KG1 (cell line): ENCODE measurements around the gene GNB5.
"Not testable (repeated sequence)": the region's sequence is repeated elsewhere in the genome, so short reads cannot be mapped to it uniquely, and the experiment has no call there.

Source experiments
- DNase-seq: peaks from one replicate; lab custom pipeline; 2025; lab: John Stamatoyannopoulos, UW

GNB5 gene

DNA sequence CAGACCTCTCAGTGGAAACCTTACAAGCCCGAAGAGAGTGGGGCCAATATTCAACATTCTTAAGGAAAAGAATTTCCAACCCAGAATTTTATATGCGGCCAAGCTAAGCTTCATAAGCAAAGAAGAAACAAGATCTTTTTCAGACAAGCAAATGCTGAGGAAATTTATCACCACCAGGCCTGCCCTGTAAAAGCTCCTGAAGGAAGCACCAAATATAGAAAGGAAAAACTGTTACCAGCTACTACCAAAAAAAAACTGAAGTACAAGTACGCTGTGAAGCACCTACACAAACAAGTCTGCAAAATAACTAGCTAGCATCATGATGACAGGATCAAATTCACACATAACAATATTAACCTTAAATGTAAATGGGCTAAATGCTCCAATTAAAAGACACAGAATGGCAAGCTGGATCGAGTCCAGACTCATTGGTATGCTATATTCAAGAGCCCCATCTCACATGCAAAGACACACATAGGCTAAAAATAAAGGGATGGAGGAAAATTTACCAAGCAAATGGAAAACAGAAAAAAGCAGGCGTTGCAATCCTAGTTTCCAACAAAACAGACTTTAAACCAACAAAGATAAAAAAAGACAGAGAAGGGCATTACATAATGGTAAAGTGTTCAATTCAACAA is 25.6 kb downstream of the GNB5 start:
- DNase-seq: not testable (repeated sequence)

GRCh38 chr15:52164631-52165265 is 26.4 kb downstream of the GNB5 start:
- DNase-seq: no peak

GRCh38 chr15:52163321-52164190 is 27.6 kb downstream of the GNB5 start:
- no peak for DNase-seq

- DNase-seq: no peak
Measured at GRCh38 chr15:52162876-52163275, 28.3 kb downstream of the GNB5 start.

DNA sequence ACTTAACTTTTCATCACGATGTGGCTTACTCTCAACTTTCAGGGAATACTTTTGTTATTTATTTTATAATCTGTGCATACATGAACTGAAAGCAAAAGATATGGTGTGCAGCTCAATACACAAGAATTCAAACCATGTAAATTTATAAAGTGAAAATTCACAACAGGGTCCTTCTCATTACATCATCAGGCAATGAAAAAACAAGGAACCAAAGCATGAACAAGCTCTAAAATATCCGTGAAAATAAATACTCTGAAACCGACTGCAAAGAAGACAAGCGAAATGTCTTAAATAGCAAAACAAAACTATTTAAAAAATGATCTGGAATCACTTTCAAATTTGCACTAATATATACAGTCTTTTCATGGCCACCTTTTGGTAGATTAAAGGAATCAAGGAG is 28.9 kb downstream of the GNB5 start:
- DNase-seq: no peak

DNA sequence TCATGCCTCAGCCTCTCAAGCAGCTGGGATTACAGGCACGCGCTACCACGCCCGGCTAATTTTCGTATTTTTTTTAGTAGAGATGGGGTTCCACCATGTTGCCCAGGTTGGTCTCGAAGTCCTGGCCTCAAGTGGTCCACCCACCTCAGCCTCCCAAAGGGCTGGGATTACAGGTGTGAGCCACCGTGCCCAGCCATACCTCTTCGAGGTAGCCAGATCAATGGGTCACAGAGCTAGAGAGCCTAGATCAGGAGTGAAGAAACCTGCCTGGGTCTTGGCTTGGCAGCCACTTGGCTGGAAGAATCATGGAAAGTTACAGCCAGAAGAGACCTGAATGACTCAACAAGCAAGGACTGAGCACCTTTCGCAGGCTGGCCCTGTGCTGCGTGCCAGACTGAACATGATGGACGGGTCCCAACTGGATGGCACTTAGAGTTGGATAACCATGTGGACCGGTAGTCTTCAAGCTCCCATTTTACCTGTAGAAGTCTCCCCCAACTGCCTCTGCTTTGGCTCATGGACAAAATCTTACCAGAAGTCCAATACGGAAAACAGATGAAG is 29.7 kb downstream of the GNB5 start:
- no peak for DNase-seq

DNA sequence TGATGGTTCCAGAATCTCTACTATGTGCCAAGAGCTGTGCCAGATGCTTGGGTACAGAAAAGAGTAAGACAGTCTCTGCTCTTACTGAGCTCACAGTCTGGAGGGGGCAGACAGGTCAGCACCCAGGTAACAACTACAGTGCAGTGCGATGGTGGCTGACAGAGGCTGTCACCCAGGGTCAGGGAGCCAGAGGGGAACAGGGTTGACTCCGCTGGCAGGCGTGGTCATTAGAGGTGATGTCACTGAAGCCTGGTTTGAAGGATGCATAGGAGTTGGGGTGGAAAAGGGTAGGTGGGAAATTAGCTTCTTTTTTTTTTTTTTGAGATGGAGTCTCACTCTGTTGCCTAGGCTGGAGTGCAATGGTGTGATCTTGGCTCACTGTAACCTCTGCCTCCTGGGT is 31.5 kb downstream of the GNB5 start:
- no peak for DNase-seq

DNA sequence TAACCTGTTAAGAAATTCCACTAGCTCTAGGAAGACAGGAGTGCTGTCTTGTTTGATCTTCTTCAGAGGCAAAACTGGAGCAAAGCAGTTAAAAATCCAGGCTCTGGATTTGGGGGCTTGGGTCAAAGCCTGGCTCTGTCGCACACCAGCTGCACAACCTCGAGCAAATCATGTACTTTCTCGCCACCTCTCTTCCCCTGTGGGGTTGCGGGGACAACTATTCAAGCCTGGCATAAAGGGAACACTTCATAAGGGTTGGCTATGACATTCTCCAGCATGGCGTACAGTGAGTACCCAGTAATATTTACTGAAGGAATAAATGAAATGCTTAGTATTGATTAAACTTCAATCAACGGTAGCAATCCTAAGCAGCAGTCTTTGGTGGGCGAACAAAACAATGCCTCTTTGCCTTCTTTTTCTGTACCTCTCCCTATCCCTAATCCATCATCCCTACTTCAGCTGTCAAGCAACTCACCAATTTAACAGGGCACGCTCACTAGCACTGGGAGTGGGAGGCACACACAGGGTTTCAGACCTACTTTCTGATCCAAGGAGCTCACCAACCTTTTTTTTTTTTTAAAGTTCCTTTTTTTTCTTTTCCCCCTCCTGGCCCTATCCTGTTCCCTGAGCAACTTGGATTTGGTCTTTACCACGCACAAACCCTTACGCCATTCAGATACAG is 33.0 kb downstream of the GNB5 start:
- no peak for DNase-seq

DNA sequence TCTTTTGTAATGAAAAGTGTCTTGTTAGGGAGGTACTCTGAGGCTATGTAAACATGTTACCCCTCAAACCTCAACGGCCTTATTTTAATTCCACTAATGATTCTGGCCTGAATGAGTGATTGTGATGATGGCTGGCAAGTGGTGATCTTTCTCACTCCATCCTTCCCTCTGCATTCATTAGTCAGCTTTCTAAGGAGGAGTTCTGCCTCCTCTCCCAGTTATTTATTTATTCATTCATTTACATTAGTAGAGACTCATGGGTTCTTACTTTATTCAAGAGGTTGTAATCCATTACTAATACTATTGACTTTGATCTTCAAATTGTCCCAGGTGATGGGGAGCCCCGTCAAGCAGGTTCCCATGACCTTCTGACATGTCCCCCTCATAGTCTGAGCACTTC is 35.3 kb downstream of the GNB5 start:
- DNase-seq: no peak

DNA sequence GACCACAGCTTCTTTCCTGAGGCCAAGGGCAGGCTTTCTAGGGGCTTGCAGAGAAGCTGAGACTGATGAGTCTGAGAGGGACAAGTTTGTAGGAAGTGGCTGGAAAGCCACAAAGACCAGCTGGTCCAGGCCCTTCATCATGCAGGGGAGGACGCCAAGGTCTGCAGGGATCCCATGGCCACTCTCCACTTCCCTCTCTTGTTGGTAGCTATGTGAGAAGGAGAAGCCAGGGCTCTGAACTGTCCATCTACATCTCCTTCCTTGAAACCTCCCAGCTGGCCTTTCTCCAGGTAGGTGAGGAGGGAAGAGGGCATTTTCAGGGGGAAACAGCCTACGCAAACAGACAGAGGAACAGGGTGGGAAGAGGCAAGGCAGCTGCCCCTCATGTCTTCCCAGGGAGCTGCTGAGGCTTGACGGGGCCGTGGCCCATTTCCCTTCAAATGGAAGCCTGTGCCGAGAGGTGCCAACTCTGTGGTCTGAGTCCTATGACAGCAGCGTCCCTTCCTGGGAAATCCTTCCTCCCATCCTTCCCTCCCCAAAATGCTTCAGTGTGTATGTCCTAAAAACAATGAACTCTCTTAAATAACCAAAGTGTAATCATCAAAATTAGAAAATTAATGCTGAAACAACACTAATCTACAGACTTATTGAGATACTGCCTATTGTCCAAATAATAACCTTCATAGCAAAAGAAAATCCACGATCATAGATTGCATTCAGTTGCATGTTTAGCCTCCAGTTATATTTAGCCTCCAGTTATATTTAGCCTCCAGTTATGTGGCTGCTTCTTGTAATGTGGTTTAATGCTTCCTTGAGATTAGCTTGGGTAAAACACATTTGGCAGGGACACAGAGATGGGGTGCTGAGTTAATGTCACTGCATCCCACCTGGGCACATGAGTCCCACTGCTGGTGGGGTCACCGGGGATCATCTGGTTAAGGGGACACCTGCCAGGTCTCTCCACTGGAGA is 36.0 kb downstream of the GNB5 start:
- no peak for DNase-seq

DNA sequence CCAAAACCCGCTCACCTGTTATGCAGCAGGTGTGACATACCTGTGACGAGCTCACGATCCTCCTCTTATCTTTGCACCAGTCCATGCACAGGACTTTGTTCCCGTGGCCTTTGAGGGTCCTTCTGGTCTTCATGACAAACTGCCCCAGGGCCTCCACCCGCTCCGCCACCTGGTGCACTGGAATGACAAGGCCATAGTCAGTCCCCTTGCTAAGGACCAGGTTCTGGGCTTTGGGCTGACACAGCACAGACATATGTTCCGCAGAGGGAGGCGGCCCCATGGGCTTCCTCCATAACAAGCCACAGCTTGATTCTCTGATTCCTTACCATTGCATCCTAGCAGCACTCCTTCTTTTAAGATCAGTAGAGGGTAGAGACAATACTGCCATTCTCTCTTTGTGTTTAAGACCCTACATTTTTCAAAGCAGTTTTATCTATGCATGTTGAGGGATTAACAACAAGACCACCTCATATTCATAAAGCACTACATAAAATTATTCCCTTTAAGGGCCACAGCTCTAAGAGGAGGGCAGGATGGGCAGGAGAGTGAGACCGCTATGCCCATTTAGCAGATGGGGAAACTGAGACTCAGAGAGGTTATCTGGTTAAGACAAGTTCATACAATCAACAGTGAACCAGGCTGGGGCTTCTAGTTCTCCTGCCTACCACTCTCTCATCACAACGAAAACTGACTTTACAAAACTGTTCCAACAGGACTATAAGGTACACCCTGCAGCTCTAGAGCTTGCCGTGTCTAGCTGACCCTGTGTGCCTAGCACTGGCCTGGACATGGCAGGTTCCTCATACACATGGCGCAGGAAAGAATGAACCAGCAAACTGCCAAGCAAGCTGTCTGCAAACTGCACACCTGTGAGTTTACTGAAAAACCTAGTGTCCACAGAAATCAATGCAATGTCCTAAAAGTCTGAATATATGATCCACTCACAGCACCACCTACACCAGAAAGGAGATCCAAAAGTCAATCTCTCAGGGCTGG is 37.0 kb downstream of the GNB5 start:
- no peak for DNase-seq

DNA sequence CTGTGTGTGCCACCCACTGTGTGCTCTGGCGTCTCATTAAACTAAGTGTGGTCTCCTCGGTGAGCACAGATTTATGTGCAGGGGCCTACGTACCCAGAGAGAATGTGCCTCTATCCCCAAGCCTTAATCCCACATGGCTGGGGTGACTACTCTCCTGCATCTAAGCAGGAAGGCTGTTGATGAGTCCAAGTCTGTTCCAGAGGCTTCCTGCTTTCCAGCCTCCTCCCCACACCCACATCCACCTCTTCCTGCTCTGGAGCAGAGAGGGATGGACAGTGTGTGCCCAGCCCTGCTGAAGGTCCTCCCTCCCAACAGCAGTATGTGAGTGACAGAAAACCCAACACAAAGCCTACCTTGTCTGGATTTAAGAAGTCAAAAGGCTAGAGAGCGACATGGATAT is 39.8 kb downstream of the GNB5 start:
- DNase-seq: no peak

DNA sequence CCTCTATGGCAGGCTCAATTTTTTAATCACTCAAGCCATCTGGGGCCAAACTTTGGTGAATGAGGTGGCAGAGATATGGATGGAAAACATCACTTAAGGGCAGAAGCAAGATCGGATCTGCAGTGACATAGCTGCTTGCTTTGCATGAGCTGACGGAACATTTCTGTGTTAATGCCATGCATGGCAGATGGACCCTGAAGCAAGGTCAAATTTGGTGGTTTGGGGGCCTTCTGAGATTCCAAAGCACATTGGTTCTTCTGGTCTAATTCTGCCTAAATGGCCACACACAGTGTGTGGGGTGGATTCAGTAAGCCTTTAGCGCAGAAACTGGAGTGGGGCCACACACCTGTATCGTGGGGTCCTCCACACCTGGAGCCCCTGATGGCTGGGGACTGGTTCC is 40.3 kb downstream of the GNB5 start:
- DNase-seq: no peak

DNA sequence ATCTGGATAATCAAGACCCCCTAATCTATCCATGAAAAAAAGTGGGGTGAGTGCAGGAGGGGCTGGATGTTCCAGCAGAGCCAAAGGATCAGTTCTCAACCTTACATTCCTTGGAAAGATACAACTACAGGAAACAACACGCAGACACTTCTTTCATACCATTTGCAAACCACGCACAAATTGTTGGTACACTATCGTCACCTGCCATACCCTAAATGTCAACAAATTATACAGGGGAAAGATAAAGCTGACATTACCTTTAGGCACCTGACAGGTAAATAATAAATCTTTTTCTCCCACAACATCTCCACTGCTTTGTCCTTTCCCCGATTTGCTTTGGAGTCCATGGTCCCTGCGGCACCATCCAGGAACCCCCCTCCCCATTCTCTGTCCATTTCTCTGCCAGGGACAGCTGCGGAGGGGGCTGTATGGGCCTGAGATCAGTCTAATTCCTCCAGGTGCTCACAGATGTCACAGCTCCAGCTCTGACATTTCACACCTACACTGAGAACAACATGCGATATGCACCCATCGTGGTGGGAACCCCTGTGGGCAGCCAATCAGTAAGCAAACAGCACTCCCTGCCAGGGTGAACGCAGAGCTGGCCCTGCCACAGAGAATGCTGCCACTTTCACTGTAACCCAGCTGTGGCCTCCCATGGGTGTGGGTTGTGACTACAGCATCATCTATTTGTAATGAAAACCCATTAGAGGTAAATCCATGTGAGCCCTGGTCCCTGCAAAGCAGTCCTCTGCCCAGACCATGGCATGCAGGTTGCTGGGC is 41.0 kb downstream of the GNB5 start:
- DNase-seq: no peak

DNA sequence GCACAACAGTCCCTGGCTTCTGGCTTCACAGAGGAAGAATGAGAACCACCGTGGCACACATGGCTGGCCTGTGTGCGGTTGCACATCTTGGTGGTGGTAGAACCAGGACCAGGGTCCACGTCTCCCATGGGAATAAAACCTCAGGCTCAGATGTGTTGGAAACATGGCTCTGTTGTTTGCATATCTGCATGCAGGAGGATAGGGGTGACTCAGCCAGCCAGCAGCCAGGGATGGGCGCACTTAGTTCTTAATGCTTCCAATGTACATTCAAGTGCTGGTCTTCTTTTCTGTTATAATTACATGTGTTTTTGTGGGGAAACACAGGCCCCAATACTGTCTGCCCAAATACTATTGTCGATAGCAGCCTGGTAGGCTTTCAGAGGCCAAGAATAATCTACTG is 42.8 kb downstream of the GNB5 start:
- DNase-seq: no peak

- no peak for DNase-seq
Measured at GRCh38 chr15:52146776-52147175, 44.4 kb downstream of the GNB5 start.

- no peak for DNase-seq
Measured at GRCh38 chr15:52146261-52146660, 44.9 kb downstream of the GNB5 start.

DNA sequence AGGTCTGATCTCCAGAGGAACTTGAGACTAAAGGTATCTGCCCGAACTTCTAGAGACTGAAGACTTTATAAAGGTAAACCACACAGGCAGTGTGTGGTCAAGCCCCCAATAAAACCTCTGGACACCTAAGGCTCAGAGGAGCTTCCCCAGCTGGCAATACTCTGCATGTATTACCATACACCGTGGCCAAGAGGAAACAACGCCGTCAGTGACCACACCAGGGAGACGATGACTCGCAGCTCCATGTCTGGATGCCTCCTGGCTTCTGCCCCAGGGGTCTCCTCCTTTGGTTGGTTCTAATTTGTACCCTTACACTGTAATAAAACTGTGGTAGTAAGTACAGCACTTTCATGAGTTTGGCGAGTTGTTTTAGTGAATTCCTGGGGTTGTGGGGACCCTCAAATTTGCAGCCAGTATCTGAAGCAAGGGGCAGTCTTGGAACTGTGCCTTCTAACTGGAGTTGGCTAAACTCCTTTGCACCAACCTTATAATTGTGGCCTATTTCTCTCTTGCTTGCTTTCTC is 46.5 kb downstream of the GNB5 start:
- DNase-seq: no peak

GRCh38 chr15:52143873-52144272 is 47.3 kb downstream of the GNB5 start:
- DNase-seq: no peak
